A549 treated with dexamethasone at 1 μM for 4 hours (cell line): Measurements from ENCODE around the gene CLIP2. TPM values are rescaled to one million over a fixed set of nuclear protein-coding genes. Genes with fewer than 3 reads are reported as not detected.

Experiments
- total RNA-seq: library from RNA; stranded (reverse); fragments of 200-300 nt; extraction: Qiagen RNA extraction; gene quantifications from 5 replicates; pipeline ENCODE4 v1.2.3, GENCODE V29; 2022

CLIP2 gene
- total RNA-seq, result 9.6 to 17.3 TPM (median 15.4 TPM) in 5 replicates

GRCh38 chr7:74289018-74289658 is at the start of gene CLIP2:
Gene CLIP2, plus strand, starts transcription at chr7:74289407. Its CDS starts 28,140 bp downstream, at chr7:74317547.

GRCh38 chr7:74254129-74254857 is 34.9 kb upstream of the CLIP2 start, which contains the start of gene RFC2:
Gene RFC2, minus strand, starts transcription at chr7:74254399. Its CDS starts 16 bp downstream, at chr7:74254383.

GRCh38 chr7:74453322-74454011 is 164.3 kb downstream of the CLIP2 start, which contains the start of gene GTF2IRD1:
Gene GTF2IRD1, plus strand, starts transcription at chr7:74453906. Its CDS starts 54,175 bp downstream, at chr7:74508081.

Other genes starting within 250 kb of the CLIP2 start
- 24.9 to 39.6 TPM (median 37.8 TPM) in 5 replicates for gene LIMK1, start 205.6 kb upstream of the CLIP2 start, total RNA-seq
- 307 to 339 TPM (median 327 TPM) in 5 replicates for gene EIF4H, start 115.1 kb upstream of the CLIP2 start, total RNA-seq
- 0.88 to 1.5 TPM (median 1.2 TPM) in 5 replicates for gene LAT2, start 79.4 kb upstream of the CLIP2 start, total RNA-seq
- gene RFC2, start 35.0 kb upstream of the CLIP2 start, total RNA-seq, result 53.4 to 63.8 TPM (median 55.3 TPM) in 5 replicates
- gene GTF2IRD1, start 164.5 kb downstream of the CLIP2 start, total RNA-seq, result 21.0 to 30.9 TPM (median 25.8 TPM) in 5 replicates